NCI-H2107 (cell line): ENCODE data around the gene IRAK2.
A peak's percentile ranks its signal among the peaks of the same experiment; 100 is the strongest.

Experiments used
- DNase-seq: peaks from one replicate; lab custom pipeline; 2025; lab: John Stamatoyannopoulos, UW

Gene IRAK2

GRCh38 chr3:10285272-10286132 is 120.8 kb downstream of the IRAK2 start:
- DNase-seq = no peak

- DNase-seq = no peak
Observed at GRCh38 chr3:10286133-10286524, 121.4 kb downstream of the IRAK2 start.

- DNase-seq = peak; percentile 19
Observed at GRCh38 chr3:10286596-10287295, 122.0 kb downstream of the IRAK2 start.

GRCh38 chr3:10287936-10288574 is 123.3 kb downstream of the IRAK2 start:
- no peak for DNase-seq

DNA sequence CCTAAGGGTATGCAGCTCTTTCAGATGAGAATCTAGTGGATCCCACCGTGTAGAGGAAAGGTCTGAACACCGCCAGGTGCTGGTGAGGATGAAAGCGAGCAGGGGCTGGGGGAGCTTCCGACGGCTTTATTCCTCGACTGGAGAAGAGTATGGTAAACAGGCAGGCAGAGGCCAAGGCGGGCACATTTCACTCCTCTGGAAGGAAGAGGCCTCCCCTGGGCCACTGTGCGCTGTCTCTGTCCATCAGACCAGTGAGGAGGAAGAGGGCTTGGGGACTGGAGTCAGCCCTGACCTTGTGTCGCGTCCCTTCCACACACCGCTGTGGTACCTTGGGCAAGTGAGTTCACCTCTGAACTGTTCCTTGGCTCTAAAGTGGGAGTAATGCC is 123.8 kb downstream of the IRAK2 start:
- no peak for DNase-seq

- DNase-seq = no peak
Observed at GRCh38 chr3:10289077-10289476, 124.4 kb downstream of the IRAK2 start.

DNA sequence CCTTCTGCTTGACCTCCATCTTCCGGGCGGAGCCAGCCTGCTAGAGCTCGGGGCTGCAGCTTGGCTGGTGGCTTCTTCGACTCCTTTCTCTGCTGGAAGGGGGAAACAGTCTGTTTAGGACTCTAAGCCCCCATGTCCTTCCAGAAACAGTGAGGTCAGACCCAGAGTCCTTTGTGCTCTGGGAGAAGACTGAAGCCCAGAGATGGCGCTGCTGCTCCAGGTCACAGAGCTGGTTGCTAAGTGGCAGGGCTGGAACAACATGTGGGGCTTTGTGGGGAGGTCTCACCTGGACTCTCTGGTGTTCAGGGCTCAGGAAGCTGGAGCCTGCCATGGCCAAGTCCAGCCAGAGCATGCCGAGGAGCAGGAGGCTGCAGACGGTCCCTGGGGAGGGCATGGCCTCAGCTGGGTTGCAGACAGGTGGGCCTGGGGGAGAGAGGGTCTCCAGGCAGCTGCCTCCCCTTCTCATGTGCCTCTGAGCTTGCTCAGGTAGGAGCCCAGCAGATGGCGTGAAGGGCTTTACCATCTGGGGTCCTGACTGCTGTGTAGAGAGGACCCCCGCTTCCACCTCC is 125.2 kb downstream of the IRAK2 start:
- no peak for DNase-seq

- no peak for DNase-seq
Observed at GRCh38 chr3:10290481-10291176, 125.9 kb downstream of the IRAK2 start.

- no peak for DNase-seq
Observed at GRCh38 chr3:10291641-10292040, 126.9 kb downstream of the IRAK2 start.

- DNase-seq = no peak
Observed at GRCh38 chr3:10292505-10293419, 128.0 kb downstream of the IRAK2 start, which contains the start of gene GHRL. TSS of gene GHRL (minus strand) at chr3:10292947. CDS start at chr3:10290180, 2,767 bp downstream.
